Ovary (tissue), 3 donors: ENCODE results near the gene ATP8B2.

Experiments
- CTCF ChIP-seq, 3 donors: fragments of 450-650 bp in 2 of 3; fragments of 200-600 bp in 1 of 3; IDR thresholded peaks; one replicate each; pipeline versions ENCODE4 v1.5.1 to v1.8.0; 2016 to 2022; ENCODE audit warnings: antibody characterized with exemption in 3 of 3, mild to moderate bottlenecking in 1 of 3
- EP300 ChIP-seq: sonication (generic); formaldehyde crosslinking; IDR thresholded peaks from one replicate; pipeline ENCODE4 v1.6.1; 2017; ENCODE audit warnings: antibody characterized with exemption
- POLR2A ChIP-seq: fragments of 450-650 bp; IDR thresholded peaks from one replicate; pipeline ENCODE4 v1.6.1; 2017; ENCODE audit warnings: antibody characterized with exemption, mild to moderate bottlenecking, moderate library complexity
- donor health status: DM: no; HTN: no; CAD: no.

GRCh38 chr1:154379301-154379700, 54.0 kb downstream of the ATP8B2 start:
- TF ChIP-seq CTCF (IDR thresholded peaks at IDR 0.05) (no peak), POLR2A (no peak), EP300 (no peak)
